Stimulated activated CD4-positive, alpha-beta T cell treated with anti-CD3 and anti-CD28 coated beads, Interleukin-15, amount 100 ng/mL, for 48 hours (primary cell): ENCODE measurements around the gene KTI12.

Experiments
- DNase-seq, 2 donors: peaks; one replicate each; pipeline ENCODE4 v3.0.0-alpha.2; 2020; ENCODE audit warnings: low read depth in 2 of 2

KTI12 gene

GRCh38 chr1:51982161-51982560 lies 51.4 kb downstream of the KTI12 start:
- no peak for DNase-seq
